GM23248 (cell line): Measurements from ENCODE around the gene SARNP.

Source experiments
- EZH2 ChIP-seq: fragments of 200-600 bp; sonication (generic); IDR thresholded peaks from 2 replicates; pipeline ENCODE4 v1.6.1; 2018; ENCODE audit warnings: antibody characterized with exemption, mild to moderate bottlenecking; ENCODE audit not compliant: insufficient read depth, poor library complexity, severe bottlenecking
- EZH2phosphoT487 ChIP-seq: fragments of 200-600 bp; sonication (generic); IDR thresholded peaks from 2 replicates; pipeline ENCODE4 v1.6.1; 2018; ENCODE audit warnings: antibody characterized with exemption, moderate library complexity, mild to moderate bottlenecking, low read depth; ENCODE audit not compliant: insufficient read depth

- TF ChIP-seq EZH2 (no peak), EZH2phosphoT487 (no peak)
Observed at GRCh38 chr12:55746913-55747231, 70.7 kb downstream of the SARNP start.
